HFF-Myc (cell line): ENCODE results near the gene MTF2.

Experiments used
- DNase-seq: peaks from one replicate; pipeline ENCODE4 v3.0.0-alpha.2; 2011; ENCODE audit warnings: low read depth; ENCODE audit errors: extremely low read depth
- H3K4me3 ChIP-seq: replicated peaks from 2 replicates; pipeline ENCODE4 v1.5.1; 2011; ENCODE audit warnings: low read depth, mild to moderate bottlenecking, control low read depth, low read length
- TF ChIP-seq, protein P1 (sequence below): IDR thresholded peaks from 2 replicates; pipeline ENCODE4 v1.5.1; 2012; ENCODE audit warnings: mild to moderate bottlenecking, low read depth, low read length, control low read depth; ENCODE audit errors: missing control alignments

Gene MTF2

DNA sequence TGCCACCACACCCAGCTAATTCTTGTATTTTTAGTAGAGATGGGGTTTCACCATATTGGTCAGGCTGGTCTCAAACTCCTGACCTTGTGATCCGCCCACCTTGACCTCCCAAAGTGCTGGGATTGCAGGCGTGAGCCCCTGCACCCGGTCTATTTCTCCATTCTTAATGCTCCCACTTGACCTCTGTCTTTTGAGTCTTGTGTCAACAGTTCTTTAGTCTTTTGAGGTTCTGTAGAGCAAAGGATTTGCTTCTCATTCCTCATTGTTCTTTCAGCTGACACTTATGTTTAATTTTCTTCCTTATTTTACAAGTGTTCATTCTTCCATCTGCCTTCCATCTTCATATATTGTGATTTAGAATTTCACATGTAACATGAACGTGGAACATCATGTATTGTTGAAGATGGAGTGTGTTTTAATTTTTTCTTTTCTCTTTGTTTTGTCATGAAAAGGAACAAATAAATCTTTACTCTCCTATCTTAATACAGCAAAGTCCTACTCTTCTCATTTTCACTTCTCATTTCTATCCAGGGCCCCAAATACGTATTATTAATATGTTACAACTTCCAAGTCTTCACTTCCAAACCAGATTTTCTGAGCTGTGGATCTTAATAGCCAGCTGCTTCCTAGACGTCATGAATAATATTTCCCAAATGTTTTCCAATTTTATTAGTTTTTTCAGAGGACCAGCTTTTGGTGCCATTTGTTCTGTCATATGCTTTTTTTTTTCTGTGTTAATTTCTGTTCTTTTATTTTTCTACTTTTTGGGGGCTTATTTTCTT, 16.9 kb downstream of the MTF2 start:
- H3K4me3 ChIP-seq, result no peak overlapping the region
- TF ChIP-seq, protein P1, sequence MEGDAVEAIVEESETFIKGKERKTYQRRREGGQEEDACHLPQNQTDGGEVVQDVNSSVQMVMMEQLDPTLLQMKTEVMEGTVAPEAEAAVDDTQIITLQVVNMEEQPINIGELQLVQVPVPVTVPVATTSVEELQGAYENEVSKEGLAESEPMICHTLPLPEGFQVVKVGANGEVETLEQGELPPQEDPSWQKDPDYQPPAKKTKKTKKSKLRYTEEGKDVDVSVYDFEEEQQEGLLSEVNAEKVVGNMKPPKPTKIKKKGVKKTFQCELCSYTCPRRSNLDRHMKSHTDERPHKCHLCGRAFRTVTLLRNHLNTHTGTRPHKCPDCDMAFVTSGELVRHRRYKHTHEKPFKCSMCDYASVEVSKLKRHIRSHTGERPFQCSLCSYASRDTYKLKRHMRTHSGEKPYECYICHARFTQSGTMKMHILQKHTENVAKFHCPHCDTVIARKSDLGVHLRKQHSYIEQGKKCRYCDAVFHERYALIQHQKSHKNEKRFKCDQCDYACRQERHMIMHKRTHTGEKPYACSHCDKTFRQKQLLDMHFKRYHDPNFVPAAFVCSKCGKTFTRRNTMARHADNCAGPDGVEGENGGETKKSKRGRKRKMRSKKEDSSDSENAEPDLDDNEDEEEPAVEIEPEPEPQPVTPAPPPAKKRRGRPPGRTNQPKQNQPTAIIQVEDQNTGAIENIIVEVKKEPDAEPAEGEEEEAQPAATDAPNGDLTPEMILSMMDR, result no peak

DNA sequence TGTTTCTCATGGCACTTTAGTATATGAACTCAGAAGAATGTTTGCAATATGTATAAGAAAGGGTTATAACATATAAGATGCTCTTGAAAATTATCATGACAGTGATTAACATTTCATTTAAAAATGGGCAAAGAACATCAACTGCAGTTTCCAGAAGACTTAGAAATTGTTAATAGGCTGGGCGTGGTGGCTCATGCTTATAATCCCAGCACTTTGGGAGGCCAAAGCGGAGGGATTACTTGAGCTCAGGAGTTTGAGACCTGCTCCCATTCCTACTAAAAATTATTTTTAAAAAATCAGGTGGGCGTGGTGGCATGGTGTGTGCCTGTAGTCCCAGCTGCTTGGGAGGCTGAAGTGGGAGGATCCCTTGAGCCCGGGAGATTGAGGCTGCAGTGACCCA, 23.1 kb downstream of the MTF2 start:
- no peak for DNase-seq
- TF ChIP-seq, protein P1, result no peak

More for the DNA sequence above, 16.9 kb downstream of the MTF2 start:
- no peak for DNase-seq

DNA sequence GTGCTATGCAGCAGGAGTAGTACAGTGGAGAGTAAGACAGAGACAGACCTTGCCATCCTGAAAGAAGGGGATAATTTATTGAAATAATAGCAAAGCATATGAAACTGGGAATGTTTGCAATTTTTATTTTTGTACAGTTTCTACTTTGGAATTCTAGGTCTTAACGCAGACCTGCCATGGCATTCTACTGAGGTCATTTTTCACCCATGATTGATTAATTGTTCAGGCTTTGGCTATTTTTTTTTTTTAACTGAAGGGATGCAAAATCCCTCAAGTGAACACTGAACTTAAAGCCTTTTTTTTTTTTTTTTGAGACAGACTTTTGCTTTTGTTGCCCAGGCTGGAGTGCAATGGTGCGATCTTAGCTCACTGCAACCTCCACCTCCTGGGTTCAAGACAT, 27.1 kb downstream of the MTF2 start:
- TF ChIP-seq, protein P1, result no peak
- no peak overlapping the region for H3K4me3 ChIP-seq
- DNase-seq, result no peak

More for the DNA sequence above, 23.1 kb downstream of the MTF2 start:
- no peak overlapping the region for H3K4me3 ChIP-seq

DNA sequence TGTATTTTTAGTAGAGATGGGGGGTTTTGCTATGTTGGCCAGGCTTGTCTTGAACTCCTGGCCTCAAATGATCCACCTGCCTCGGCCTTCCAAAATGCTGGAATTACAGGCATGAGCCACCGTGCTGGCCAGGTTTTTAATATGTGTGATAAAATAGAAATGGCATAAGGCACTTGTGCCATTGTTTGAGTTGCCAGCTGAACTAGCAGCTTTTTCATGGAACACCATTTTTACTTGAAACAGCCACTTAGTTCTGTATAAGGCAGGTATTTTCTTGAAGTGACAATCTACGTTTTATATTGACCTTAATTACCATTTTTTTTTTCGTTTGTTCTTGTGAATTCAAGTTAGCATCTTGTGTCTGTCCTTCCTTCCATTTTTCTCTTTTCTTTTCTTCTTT, 28.3 kb downstream of the MTF2 start:
- TF ChIP-seq, protein P1, result no peak
- no peak for DNase-seq
- no peak overlapping the region for H3K4me3 ChIP-seq

DNA sequence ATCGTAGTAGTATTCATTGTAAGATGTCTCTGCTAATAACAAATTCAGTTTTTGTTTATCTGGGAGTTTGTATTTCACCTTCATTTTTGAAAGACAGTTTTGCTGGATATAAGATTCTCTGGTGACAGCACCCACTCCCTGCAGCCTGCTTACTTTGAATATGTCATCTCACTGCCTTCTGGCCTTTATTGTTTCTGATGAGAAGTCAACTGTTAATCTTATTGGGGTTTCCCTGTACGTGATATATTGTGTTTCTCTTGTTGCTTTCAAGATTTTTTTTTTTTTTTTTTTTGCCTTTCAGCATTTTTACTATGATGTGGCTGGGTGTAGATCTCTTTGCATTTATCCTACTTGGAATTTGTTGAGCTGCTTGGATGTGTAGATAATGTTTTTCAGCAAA, 29.3 kb downstream of the MTF2 start:
- DNase-seq, result no peak

DNA sequence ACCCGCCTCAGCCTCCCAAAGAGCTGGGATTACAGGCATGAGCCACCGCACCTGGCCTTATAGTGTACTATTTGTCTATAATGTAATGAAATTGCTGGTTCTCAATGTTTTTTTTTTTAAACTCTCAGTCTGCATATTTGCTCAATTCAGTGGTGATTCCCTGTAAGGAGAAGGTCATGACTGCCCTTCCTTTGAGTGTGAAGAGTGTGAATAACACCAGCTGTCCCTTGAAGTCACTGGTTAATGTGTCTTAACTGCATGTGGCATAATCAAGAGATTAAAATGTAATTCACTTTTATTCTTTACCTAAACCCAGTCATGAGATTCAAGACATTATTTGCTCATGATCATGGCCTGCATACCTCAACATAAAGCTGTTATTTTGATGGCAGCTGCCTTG, 30.5 kb downstream of the MTF2 start:
- H3K4me3 ChIP-seq, result no peak overlapping the region
- TF ChIP-seq, protein P1, result no peak
- no peak for DNase-seq

More for the DNA sequence above, 29.3 kb downstream of the MTF2 start:
- H3K4me3 ChIP-seq, result no peak overlapping the region
- TF ChIP-seq, protein P1, result no peak
